ENCODE data around the gene SEC16A.

The SEC16A gene

DNA sequence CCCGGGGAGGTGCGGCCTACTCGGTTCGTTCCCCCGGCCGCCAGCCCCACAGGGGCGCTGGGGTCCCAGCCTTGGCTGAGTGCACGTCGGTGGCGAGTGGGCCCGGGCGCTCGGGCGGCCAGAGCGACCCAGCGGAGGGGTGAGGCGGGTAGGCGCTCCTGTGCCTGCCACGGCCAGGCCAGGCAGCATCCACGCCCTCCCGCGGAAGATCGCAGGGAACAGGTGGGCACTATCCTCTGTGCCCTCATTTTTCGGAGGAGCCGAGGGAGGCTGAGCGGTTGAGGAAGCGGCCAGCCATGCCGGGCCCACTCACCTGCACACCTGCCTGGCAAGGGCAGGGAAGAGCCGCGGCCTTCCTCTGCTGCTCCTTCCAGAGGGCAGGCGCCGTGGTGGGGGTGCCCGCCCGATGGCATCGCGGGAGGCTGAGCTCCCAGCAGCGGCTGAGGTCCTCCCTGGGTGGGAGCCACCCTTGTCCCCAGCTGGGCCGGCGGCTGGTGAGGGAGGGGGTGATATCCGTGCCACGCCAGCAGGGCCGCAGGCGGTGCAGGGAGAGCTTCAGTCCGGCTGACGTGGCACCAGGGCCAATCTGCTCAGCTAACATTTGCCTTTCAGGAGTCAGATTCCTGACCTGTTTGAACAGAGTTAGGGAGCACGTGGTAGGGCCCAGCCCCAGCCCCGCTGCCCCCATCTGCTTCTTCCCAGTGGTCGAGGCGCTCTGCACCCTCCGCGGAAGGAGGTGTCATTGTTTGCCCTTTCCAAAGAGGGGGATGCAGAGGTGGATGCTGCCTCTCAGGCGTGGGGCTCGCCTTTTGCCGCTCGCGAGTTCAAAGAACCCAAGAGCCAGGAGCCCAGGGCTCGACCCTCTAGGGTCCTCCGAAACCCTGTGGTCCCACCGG lies 1.6 kb upstream of the SEC16A start:
- DNase-seq: no peak

DNA sequence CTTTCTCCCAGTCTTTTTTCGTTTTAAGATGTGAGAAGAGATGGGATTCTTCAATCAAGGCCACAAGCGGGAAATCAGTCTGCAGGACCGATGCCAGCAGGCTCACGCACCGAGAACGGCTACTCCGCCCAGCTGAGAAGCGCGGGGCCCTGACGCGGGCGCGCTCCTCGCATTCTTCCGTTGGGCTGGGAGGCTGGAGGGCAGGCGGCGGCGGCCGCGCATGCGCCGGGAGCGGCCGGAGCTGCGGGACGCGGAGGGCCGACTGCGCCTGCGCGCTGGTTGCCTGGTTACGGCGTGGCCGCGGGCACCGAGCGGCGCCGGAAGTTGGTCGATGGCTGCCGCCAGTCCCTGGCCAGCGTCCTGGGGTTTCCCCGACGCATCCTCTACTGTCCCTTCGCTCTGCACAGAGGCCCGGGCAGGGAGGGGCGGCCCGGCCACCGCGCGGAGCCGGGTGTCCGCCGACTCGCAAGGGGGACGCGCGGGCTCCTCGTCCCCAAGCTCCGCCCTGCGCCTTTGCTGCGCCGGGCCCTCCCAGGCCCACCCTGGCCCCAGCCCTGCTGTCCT lies 831 bp upstream of the SEC16A start:
- peak; percentile 89 for DNase-seq

DNA sequence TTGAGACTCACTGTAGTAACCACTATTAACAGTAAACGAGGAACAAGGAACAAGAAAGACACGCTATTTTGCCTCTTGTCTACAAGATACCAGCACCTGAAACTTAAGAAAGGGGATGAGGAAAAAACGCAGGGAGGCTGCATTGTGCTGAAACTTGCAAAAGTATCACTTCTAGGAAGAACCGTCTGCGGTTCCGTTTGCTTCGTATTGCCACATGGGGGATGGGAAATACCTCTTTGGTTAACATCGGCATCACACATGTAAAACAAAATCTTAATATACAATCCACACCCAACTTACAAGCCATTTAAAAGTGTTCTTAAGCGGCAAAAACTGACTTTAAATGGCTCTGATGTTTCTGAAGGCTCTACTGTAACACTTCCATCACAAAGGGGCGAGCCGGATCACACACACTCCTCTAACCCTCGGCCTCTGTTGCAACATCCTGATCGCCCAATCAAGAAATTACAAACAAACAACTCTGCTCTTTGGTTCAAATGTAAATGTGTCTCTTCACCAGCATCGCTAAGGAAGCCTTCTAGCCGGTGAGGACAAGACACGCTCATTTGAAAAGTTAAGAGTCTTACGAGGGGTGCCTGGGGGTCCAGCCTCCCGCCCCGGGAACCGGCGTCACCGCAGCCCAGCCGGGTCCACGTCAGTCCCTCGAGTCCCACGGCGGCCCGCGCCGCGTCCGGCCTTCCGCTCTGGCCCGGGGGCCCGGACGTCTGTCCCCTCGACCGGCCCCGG lies 621 bp downstream of the SEC16A start:
- no peak for DNase-seq

DNA sequence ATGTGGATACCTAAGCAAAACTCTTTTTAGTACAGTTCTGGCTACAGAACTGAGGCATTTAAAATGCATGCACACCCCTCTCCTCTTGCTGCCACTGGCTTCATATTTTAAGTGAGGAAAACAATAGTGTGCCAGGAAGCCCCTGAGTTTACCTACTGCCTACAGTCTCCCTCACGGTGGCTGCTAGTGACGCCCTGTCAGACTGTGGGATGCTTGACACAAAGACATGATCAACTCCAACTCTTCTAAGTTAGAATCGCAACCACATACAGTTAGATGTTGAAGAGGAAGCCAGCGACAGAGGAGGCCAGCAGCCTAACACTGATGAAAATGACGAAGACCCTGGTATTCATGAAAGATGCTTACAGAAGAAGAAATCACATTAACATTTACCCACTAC lies 1.3 kb downstream of the SEC16A start:
- DNase-seq: no peak

DNA sequence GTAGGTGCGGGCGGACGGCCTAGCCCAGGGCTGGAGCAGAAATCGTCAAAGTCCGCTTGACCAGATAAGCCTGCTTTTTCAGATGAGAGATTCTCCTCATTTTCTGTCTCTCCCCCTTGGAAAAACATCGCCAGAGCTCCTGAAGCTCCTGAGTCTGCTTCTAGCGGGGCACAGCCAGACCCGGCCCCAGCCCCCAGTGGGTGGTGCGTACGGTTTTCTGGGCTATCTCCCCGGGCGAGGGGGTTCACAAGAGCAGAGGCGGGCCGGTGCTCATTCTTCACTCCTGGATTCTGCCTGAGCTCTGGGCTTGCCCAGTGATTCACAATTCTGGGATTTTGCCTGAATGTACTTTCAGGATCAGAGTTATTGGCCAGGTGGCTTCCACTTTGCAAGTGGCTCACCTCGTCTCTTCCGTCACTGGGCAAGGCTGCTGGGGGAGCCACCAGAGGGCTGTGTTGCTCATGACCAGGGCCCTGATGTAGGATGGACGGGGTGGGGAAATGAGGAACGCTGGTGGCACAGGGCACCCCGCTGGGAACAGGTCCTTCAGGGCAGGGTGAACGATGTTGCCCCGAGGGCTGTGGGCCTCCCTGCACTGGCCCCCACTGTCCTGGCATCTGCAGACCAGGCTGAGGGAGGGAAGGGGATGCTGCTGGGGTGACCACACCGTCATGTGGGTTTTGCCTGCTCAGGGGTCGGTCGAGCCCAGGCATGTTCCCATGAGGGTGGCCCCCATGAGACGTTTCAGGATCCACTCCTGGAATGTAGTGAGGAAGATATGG lies 6.3 kb downstream of the SEC16A start:
- no peak for DNase-seq

DNA sequence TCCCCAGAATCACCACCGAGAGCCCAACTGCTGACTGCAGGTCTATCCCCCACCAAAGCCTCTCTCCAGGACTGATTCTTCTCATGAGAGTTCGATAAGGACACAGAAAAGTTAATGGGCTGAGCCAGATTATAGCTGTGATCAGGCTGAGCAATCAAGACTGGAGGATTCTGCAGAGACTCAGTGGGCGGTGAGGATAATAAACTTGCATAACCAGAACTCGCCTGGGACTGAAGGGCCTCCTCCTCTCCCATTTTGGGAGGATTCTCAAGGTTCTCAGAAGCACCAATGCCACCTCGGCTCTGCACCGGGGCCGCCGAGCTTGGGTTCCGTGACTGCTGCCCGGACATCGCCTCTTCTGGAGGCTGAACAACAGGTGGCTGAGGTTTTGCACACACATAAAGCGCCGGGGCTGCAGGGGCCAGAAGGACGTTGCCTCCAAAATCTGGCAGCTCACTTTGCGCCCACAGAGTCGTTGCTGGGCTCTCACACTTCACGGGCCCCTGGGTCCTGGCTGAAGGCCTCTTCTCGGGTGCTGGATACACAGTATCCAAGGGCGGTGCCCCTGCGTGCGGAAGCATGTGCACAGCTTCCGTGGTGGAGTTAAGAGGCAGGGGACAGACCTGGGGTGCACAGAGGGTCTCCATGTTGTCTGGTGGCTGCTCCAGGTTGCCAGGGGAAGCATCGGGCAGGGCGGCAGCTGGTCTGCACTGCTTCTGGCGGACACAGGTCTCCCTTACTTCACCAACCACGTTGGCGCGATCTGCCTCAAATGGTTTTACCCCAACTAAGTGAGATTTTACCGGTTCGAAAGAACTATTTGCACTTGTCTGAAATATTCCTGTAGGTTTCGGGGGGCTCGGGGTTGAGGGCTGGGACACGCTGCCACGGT lies 7.6 kb downstream of the SEC16A start:
- DNase-seq: no peak

DNA sequence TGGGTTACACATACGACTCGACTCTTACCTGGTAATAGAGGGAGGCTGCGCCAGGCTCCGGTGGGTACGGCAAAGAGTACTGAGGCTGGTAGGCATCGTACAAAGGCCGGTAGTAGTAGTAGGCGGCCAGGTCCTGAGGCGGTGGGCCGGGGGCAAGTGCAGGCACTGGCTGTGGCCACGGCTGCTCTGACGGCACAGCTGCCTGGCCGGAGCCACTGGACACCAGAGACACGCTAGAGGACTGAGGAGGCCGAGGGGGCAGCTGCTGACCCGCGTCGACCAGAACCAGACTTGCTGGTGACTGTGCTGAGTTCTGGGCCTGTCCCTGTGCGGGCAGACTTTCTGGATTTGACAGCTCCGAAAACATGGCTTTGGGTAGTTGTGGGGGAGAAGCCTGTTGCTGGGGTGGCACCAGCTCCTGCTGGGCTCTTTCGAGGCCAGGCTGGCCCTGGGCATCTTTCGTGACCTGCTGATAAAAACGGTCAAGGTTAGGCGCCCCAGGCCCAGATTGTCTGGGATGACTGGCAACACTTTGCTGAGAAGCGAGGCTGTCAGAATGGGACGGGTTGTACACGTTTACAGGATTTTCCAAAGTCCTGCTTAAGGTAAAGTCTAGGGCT lies 8.7 kb downstream of the SEC16A start:
- no peak for DNase-seq

DNA sequence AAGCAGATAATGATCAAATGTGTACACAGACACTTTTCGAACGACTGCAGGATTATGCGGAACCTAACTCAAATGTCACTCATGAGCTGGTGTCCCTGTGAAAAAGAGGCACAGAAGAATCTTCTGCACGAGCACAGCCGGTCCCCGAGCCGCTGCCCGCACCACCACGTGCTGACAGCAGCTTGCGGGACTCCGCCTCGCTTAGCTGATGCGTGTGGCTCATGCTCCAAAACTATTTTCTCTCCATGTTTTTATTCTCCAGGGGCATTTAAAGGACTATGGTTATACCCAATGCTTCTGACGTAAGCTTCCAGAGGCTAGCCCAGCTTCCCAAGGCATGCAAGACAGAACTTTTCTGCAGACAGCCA lies 9.5 kb downstream of the SEC16A start:
- no peak for DNase-seq

DNA sequence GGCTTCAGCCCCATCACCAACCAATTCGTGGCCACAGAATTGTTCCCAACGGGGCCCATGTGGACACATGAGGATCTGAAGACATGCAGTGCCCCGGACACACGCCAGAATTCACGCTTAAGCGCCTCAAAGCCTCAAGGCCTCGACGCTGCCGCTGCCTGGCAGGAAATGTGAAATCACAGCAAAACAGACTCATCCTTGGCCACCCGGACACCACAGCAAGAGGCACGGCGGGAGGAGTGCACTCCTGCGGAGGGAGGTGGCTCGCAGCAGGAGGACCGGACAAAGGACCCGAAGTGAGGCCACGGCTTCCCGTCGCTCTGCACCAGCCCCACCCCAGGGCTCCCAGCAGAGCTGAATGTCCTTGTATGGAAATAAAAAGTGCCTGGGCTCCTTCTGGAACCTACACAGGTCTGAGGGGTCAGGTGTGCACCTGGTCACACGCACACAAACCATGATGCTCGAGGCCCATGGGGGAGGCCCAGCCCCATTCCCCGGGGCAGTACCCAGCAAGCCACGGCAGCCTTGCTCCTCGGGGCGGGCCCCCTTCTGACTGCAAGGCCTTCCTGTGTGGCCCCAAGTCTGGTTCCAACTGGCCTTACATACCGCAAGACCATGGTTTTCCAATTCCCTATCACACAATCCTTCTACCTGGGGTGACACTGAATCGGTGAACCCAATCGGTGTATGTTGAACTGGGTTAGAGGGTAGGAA lies 10.0 kb downstream of the SEC16A start:
- no peak for DNase-seq

DNA sequence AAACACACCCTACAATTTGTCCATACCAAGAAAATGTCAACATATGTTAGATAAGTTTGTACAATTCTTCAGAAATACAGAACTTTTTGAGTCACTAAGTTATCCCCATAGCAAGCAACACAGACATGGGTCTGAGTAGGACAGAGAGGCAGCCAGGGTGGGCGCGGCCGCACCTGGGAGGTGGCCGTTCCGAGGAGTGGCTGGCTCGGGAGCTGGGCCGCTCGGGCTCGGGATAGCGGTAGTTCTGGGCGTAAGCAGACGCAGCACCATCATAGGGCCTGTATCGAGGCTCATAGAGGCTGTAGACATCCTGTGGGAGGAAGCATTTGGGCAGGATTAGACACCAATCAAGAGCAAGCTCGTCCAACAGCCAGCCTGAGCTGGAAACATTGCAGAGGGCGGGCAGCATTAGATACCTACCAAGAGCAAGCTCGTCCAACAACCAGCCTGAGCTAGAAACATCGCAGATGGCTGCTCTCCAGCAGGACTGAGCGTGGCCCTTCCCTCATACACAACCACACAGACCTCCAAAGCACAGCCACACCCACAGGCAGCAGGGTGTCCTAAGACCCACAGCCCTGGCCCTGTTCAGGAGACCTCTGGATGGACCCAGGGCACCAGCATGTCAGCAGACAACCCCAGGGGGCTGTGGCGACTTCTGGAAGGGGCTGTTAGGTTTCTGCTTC lies 10.9 kb downstream of the SEC16A start:
- DNase-seq: no peak

DNA sequence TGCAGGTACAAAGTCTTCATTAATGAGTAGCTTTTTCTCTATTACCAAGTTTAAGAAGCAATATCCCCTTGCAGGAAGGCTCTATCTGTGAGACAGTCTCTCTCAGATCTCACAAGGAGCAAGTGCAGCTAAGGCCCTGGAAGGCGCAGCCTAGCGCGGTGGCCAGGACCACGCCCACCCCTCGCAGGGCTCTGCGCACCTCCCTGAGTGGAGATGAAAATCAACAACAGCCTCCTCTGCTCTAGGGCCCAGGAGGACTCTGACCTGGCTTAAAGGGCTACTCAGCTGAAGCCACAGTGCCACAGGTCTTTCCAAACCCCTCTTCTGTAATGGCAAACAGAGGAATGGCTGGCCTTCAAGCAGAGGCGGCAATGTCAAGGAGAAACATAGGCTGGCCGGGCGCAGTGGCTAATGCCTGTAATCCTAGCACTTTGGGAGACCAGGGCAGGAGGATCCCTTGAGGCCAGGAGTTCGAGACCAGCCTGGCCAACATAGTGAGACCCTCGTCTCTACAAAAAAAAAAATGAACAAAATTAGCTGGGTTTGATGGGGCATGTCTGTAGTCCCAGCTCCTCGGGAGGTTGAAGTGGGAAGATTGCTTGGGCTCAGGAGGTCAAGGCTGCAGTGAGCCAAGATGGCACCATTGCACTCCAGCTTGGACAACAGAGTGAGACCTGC lies 11.9 kb downstream of the SEC16A start:
- no peak for DNase-seq

DNA sequence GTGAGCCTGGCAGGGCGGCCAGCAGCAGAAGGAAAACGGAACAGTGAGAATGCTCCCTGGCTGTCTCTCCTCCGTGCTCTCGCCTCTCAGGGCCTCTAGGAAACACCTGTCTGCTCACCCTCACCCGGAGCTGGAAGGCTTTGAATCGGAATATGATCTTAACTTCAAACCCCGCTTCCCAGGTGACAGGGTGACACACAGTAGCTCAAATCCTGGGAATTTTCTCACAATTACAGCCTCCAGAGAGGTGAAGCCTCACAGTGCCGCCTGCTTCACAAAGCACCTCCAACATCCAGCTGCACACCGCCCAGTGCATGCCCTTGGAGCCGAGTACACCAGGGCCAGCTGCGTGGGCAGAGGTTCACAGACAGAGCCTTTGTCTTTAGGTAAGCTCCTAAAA lies 12.5 kb downstream of the SEC16A start:
- no peak for DNase-seq

DNA sequence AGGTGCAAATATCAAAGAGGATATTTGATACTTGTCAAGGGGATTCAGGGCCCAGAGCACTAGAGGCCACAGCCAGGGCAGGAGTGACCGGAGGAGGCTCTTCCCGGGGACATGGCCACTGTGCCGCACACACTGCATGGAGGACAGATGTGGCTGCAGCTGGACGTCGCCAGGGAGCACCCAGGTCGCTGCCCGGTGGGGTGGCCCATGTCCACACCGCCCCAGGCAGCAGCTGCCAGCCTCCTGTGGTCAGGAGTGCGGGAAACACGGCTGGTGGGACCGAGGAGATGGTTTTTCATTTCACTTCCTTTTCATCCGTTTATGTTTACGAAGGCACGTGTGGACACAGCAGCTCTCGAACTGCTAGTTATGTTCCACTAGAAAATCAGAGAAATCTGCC lies 15.1 kb downstream of the SEC16A start:
- no peak for DNase-seq

DNA sequence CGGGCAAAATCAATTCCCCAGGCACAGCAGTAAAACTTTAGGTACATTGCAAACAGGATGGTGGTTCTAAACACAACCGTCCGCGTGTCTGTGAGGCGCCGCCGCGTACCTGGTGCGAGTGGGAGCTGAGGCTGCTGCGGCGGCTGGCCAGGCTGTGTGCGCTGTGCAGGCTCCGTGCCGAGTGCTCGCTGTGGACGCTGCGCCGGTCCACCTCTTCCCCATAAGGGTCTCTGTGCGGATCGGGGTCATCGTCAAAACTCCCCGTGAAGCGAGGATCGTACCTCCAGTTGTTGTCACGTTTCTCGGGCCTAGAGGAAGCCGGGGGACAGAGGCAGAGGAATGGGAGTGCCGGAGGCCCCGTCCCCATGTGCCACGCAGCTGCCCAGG lies 16.7 kb downstream of the SEC16A start:
- DNase-seq: no peak

DNA sequence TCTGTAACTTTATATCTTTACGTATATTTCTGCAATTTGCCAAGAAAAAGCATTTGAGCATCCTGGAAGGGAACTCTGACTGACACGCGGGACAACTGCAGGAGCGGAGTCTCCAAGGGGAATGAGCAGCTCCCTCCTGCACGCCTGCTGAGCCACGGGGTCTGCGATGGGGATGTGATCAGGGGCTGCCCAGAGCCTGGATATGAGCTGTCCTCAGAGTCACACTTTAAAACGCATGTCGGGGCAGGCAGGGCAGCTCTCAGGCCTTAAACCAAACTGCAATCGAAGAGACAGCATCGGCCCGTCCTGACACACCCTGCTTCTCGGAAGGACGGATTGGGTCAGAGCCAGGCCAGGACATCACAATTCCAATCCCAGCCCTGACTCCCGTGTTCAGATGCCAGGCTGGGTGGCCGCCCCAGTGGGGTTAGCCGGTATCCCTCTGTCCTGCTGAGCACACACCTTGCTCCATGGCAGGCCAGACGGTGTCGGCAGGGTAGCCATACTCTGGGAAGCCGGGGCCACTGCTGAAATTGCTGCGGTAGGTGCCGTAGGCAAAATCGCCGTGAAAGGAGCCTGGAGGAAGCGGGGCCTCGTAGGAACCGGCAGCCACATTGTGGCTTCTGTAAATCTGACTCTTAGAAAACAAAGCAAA lies 17.2 kb downstream of the SEC16A start:
- DNase-seq: no peak

DNA sequence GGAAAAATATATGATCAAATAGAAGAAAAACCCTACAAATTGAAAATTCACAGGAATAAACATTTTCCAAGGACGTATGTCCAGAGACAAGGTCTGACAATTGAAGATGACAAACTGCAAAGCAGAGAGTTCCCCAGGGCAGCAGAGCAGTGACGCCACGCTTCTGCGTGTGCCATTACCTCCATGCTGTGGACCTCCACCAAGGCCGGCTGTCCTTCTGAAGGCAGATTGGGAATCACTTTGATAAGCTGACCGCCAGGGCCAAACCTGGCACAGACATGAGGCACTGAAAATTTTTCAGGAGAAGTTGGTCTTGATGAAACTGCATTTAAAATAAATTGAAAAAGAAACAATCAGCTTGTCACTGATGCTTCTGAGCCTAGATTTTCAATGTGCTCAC lies 18.6 kb downstream of the SEC16A start:
- no peak for DNase-seq

DNA sequence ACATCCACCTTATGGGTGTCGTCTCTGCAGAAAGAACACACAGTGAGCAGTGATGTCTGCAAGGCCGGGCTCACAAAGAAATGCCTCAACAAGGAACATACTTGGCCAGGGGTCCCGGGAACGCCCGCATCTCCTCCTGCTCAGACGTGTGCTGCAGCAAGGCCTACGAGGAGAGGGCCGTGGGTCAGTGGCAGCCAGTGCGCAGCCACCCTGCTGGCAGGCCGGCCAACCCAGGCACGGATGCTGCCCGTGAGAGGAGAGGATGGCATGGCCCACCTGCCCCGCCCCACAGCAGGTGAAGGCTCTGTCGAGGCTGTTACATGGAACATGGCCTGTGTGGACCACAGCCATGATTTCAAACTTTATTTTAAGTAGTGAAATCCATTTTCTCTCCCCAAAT lies 19.3 kb downstream of the SEC16A start:
- DNase-seq: no peak

DNA sequence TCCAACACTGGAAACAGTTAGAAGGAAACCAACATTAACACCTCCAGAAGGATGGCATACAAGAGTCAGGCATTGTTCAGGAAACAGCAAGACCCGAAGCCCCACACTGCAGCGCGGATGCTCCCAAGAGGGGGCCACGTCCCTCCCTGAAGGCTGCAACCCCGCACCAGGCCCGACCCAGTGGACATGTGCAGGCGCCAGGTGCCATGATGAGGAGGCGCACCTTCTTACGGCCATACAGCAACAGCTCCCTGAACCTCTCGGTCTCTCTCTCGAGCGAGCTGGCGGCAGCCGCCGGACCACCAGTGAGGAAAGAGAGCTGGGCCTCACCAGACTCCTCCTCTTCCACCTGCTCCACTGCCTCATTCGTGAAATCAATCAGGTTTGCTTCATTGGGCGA lies 20.2 kb downstream of the SEC16A start:
- DNase-seq: no peak

DNA sequence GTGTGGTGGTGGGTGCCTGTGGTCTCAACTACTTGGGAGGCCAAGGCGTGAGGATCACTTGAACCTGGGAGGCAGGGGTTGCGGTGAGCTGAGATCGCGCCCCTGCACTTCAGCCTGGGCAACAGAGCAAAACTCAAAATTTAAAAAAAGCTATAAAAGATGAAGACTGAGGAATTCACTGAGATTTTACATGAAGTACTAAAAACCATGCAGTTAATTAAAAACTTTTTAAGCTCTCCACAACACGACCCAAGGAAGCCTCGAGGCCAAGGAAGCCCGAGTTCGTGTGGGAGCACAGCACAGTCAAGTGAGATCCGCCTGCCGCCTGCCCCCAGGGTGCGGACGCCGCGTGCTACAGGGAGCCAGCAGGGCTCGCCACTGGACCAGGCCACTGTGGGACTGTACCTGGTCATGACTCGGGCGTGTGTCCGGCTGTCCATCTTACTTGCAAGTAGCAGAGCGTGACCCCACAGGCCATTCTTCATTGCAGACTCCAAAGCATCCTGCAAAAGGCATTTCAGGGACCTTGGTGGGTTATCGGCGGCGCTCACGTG lies 22.0 kb downstream of the SEC16A start:
- no peak for DNase-seq
